HEK293T (cell line): Measurements from ENCODE around the gene SNU13.

Experiments used
- BHLHE40 ChIP-seq: fragments of 450-650 bp; IDR thresholded peaks from 2 replicates; pipeline ENCODE4 v1.6.1; 2016; ENCODE audit warnings: mild to moderate bottlenecking, moderate library complexity, borderline replicate concordance
- FOXA1 ChIP-seq: fragments of 450-650 bp; IDR thresholded peaks from 2 replicates; pipeline ENCODE4 v1.6.1; 2016; ENCODE audit warnings: mild to moderate bottlenecking
- FOXM1 ChIP-seq: fragments of 450-650 bp; IDR thresholded peaks from 2 replicates; pipeline ENCODE4 v1.6.1; 2017; ENCODE audit warnings: mild to moderate bottlenecking, borderline replicate concordance
- L3MBTL2 ChIP-seq: fragments of 450-650 bp; conservative IDR thresholded peaks from 2 replicates; pipeline ENCODE4 v1.6.1; 2016; ENCODE audit warnings: mild to moderate bottlenecking
- PKNOX1 ChIP-seq: fragments of 450-650 bp; IDR thresholded peaks from 2 replicates; pipeline ENCODE4 v1.6.1; 2016
- SP1 ChIP-seq: fragments of 450-650 bp; IDR thresholded peaks from 2 replicates; pipeline ENCODE4 v1.6.1; 2017
- TARDBP ChIP-seq: fragments of 450-650 bp; IDR thresholded peaks from 2 replicates; pipeline ENCODE4 v1.6.1; 2016

- TF ChIP-seq FOXA1 (no peak), TARDBP (no peak), FOXM1 (no peak), PKNOX1 (no peak), BHLHE40 (no peak), SP1 (no peak), L3MBTL2 (no peak)
These were observed 52.2 kb downstream of the SNU13 start for GRCh38 chr22:41636467-41636866.
